ENCODE results near the gene GARIN5B.

GARIN5B gene

DNA sequence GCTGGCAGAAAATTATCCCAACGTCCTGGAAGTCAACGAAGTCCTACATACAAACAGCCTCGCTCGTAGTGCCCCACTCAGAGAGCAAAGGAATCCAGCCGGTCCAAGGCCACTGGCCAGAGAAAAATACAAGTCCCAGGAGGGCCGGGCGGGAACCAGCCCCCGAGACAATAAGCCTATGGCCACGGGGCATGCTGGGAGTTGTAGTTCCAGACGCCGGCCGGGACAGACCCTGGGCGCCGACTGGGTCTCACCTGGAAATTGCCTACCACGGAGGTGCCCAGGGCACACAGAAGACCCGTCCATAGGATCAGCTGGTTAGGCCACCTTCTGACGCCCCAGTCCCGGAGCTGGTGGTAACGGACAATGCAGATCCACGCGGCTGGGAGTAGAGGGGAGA lies 43.3 kb downstream of the GARIN5B start:
- DNase-seq, result peak; percentile 81

DNA sequence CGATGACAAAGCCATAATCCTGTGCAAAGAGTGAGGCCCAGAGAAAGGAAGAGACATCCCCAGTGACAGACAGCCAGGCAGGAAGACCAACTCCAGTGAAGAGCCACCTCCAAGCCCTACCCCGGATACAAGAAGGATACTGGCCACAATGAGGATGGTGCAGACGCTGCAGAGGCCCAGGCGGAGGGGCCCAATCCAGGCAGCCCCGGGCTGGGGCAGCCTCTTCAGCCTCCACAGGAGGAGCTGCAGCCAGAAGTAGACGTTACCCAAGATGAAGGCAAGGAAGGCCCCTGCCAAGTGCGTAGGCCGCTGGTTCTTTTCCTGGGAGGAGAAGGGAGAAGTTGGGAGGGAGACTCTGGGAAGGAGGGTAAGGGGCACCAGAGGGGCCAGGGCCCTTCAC lies 46.4 kb downstream of the GARIN5B start:
- DNase-seq, result no peak

DNA sequence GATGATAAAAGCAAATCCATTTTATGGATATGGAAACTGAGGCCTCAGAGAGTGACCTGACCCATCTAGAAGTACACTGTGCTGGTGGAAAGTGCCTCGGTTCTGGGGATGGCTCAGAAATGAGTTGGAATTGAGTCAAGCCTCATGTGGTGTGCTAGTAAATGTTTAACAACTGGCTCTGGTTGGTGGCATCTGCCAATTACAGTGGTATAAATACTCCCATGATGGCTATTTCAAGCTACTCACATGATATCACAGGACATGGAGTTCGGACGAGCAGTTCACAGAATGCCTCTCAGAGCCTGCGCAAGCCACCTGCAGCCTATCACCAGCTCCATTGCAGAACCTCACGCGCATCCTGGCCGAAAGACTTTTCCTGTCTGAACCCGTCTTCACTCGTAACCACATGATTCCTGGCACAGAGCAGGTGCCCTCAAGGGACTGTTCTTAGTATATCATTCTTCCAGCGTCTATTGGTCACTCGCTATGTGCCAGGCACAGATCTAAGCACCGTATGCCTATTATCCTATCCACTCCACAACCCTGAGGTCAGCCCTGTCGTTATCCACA lies 47.0 kb downstream of the GARIN5B start:
- no peak for DNase-seq

DNA sequence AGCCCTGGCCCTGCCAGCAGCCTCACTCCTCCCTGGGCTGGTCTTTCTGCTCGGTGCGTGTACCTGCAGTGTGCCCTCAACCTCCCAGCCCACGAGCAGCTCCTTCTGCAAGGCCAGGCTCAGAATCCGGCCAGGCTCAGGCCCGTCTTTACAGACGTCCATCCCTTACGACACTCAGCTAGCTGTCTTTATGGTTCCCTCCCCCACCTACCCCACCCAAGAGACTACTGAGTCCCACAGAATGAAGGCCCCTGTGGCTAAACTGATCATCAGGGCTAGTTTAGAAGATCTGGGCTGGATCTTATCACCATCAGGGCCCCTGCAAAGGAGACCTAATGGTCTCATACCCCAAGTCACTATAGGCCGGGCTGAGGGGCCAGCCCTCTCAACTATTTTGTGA lies 48.7 kb downstream of the GARIN5B start:
- no peak for DNase-seq

DNA sequence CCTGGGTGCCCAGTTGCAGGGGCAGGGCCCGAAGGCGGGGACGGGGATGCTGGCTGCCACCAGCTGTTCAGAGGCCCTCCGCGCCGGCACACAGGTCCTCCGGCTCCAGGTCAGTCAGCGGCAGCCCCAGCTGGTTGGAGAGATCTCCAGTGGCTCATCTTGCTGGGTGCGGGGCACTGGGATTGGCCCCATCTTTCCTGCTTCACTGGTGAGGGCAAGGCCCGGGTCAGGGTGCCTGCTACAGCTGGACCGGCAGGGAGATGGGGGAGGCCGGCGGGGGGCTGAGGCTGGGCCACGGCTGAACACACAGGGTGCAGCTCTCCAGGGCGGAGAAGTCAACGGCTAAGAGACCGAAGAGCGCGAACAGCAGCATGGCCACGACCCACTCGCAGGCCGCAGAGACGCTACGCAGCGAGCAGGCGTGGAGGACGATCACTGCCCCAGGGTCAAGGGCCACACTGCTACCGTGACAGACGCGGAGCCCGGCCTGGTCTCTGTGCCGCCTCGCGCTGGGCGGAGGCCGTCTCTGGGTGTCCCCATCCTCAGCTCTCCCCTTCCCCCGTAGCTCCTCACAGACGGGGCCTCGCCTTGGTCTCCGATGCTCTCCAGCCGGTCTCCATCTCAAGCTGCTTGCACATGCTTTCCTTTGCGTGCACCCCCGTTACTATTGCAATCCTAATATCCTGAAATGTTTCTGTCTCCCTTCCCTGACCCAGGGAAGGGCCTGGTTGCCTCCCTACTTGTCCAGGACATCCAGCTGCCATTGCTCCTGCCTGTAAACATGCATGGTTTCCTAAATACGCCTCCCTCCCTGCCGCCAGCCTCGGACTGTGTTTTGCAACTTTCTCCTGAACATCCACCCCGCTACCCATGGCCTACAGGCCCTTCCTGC lies 50.2 kb downstream of the GARIN5B start:
- no peak for DNase-seq

DNA sequence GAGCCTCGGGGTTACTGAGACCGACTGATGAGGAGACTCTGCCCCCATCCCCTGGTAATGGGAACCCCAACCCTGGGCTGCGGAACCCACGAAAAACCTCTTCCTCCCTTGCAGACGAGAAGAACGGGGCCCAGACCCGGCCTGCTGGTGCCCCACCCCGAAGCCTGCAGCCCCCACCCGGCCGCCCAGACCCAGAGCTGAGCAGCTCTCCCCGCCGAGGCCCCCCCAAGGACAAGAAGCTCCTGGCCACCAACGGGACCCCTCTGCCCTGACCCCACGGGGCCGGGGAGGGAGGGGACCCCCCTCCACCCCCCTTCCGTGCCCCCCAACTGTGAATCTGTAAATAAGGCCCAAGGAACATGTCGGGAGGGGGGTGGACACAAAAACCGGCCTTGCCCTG lies 51.3 kb downstream of the GARIN5B start:
- no peak for DNase-seq

DNA sequence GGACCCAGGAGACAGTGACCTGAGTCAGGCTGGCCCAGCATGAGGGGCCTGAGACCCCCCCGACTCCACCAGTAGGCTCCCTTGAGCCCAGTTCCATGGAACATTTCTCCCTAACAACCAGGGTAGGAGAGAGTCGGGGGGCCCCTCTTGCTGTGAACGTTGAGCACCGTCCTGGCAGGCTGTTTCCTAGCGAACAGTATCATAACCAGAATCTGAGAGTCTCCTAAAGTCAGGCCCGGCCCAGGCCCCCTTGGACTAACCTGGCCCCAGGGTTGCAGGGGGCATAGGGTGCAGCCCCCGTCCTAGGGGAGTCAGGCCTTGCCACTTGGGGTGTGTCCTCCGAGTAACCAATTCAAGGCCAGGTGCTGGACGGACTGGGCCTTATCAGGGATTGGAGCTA lies 51.7 kb downstream of the GARIN5B start:
- no peak for DNase-seq

DNA sequence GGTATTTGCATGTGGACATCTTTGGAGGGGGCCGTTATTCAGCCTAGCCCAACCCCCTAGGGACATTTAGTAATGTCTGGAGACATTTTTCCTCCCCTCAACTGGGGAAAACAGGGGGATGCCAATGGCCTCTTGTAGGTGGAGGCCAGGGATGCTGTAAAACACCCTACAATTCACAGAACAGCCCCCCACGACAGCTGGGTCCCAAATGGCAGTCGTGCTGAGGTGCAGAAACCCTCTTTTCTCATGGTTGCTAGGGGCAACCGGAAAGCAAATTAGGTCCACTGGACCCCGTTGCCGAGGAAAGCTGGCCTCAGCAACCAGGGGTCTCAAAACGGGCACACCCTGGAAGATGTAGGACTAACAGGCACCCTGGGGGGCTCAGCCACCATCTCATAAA lies 52.6 kb downstream of the GARIN5B start:
- no peak for DNase-seq

DNA sequence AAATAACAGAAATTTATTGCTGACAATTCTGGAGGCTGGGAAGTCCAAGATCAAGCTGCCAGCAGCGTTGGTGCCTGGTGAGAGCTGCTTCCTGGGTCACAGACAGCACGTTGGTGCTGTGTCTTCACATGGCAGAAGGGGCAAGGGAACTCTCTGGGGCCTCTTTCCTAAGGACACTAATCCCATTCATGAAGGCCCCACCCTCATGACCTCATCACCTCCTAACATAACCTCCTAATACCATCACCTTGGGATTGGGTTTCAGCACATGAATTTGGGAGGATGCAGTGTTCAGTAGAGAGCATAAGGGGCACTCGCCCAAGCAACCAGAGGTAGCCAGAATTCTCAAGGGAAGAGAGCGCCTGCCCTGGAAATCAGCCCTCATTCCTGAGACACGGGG lies 53.6 kb downstream of the GARIN5B start:
- DNase-seq, result no peak

DNA sequence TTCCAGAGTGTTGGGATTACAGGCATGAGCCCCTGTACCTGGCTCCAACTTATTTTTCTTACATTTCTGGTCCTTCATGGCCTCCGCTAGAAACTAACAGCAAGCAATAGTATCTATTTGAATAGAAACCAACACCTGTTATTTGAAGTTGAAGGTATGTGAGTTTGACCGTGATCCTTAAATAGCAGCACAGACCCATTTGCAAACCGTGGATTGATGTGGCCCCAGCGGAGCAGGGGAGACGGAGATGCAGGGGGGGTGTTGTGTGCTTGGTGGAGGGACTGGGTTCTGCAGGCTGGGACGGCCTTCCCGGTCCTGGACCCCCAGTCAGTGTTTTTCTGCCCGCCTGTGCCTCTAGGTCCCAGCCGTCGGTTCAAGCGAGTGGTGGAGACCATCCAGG lies 54.8 kb downstream of the GARIN5B start:
- DNase-seq, result no peak

DNA sequence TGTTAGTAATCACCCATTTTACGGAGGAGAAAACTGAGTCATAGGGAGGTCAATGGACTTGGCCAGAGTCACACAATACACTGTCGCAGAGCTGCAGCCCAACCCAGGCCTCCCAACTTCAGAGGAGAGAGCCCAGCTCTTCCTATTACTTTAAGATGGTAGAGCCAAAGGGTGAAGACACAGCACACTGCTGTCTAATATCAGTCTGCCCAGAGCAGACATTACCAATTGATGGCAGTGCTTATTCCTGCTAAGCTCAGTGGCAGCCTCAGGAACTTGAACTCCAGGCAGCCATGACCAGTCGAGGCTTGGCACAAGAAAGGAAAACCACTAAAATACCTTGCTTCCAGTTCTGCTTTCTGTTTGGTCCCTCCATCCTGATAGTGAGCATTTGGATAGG lies 56.3 kb downstream of the GARIN5B start:
- DNase-seq, result no peak

DNA sequence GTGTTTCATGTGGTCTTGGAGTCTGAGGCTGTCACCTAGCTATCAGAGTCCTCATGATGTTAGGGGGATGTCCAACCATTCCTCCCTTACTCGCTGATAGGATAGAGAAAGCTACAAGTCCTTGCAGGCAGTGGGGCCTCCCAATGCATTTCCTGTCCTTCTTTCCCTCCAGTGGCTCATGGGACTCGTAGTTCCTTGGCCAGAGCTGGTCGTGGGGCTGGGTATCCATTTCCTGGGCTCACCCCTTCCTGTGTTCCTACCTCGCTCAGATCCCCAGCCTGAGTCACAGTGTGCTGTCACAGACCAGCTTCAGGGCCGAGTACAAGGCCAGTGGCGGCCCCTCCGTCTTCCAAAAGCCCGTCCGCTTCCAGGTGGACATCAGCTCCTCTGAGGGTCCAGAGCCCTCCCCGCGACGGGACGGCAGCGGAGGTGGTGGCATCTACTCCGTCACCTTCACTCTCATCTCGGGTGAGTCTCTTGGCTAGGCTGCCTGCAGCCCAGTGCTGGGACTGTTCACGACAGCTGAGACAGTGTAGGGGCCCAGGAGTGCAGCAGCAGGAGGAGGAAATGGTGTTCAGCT lies 57.0 kb downstream of the GARIN5B start:
- no peak for DNase-seq

DNA sequence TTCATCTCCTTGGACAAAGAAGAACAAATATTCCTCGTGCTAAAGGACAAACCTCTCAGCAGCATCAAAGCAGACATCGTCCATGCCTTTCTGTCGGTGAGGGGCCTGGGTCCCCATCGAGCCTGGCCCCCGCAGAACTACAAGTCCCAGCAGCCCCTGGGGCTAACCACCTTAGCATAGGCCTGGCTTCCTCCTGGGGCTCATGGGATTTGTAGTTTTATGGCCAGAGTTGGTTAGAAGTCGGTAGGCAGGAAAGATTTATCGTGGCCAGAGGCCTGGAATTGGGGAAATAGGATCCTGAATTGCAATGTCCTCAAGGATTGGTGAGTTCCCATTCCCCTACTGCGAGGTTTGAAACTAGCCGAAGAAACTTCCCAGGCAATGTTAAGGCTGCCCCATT lies 57.6 kb downstream of the GARIN5B start:
- DNase-seq, result peak; percentile 48

DNA sequence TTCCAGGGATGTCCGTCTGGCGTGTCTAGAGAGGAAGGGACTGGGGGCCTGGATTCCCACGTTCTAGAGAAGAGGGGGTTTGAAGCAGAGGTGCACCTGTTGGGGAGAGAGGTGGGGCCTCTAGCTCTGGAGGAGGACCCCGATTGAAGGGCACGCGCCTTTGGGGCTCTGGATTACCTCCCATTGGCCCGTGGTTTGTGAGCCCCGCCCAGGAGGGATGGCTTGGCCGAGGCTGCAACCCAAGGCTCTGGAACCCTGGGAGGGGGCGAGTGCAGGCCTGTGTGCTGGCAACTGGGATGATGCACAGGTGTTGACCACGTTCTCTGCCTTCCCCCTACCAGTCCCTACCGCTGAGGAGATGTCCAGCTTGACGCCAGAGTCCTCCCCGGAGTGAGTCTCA lies 58.1 kb downstream of the GARIN5B start:
- DNase-seq, result no peak

All from retina (tissue), 1 donor.